HG03521 (cell line): Measurements from ENCODE around the gene ACTR2.
A peak's percentile ranks its signal among the peaks of the same experiment; 100 is the strongest.
"Not testable (repeated sequence)": the region's sequence is repeated elsewhere in the genome, so short reads cannot be mapped to it uniquely, and the experiment has no call there.

Experiments
- ATAC-seq: cut with Tn5 transposase; IDR thresholded peaks from one replicate; pipeline ENCODE4 v1.9.1; 2021; ENCODE audit warnings: mild to moderate bottlenecking, moderate library complexity; ENCODE audit not compliant: unreplicated experiment

ACTR2 gene

DNA sequence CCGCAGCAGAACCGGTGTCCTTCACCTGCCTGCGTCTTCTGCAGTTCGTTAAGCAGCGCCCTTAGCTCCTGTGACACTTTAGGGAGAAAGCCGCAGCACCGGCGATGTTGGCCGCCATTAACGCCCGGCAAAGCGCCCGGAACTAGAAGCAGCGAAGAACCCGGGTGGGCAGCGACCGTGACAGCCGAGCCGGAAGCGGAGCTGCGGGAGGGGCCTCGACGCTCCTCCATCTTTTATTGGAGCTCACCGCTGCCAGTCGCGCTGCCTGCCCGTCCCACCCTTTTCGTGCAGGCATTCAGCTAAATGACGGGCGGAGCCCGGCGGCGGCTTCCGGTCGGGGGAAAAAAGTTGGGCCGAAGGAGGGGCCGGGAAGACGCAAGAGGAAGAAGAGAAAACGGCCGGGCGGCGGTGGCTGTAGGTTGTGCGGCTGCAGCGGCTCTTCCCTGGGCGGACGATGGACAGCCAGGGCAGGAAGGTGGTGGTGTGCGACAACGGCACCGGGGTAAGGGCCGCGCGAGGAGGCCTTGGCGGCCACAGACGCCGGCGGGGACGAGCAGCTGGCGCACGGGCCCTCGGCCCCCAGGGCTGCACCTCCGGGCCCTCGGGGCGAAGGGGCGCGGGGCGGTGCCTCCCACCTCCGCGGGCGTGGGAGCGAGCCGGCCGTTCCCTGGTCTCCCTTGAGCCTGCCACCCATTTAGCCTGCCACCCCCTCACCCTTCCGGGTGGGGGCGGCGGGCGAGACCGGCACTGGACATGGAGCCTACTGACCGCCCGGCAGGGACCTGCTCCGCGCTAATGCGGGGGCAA is at the start of gene ACTR2:
TSS of gene ACTR2 (plus strand) at position 376 of the 807 bp plus-strand sequence. CDS start at position 455, 79 bp downstream.
- peak; percentile 92 for ATAC-seq

- no peak for ATAC-seq
Observed at GRCh38 chr2:65182570-65182969, 45.1 kb upstream of the ACTR2 start.

DNA sequence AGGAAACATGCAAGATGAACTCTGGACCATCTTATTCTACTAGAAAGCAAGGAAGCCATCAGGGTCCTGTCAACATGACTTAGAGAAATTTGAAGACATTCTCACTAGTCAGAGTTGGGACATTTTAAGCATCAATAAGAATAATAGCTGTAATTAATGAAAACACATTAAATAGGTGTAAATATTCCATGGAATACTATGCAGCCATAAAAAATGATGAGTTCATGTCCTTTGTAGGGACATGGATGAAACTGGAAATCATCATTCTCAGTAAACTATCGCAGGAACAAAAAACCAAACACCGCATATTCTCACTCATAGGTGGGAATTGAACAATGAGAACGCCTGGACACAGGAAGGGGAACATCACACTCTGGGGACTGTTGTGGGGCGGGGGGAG is 44.2 kb upstream of the ACTR2 start:
- ATAC-seq = not testable (repeated sequence)

DNA sequence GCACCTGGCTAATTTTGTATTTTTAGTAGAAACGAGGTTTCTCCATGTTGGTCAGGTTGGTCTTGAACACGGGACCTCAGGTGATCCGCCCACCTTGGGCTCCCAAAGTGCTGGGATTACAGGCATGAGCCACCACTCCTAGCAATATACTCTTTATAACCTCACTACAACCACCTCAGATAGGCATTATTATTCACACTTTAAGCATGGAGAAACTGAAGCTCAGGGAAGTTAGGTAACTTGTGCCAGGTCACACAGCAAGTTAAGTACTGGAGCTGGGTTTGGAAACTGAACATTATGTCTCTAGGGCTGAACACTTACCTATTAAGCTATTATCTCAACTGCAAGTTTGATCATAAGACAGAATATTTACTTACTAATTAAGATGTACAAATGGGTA is 42.6 kb upstream of the ACTR2 start:
- ATAC-seq = no peak

- no peak for ATAC-seq
Observed at GRCh38 chr2:65186093-65186868, 41.4 kb upstream of the ACTR2 start.

- ATAC-seq = no peak
Observed at GRCh38 chr2:65186872-65187851, 40.5 kb upstream of the ACTR2 start.

- ATAC-seq = no peak
Observed at GRCh38 chr2:65193446-65193845, 34.2 kb upstream of the ACTR2 start.

GRCh38 chr2:65198737-65199136 is 28.9 kb upstream of the ACTR2 start:
- no peak for ATAC-seq

GRCh38 chr2:65199166-65199565 is 28.5 kb upstream of the ACTR2 start:
- ATAC-seq = no peak

GRCh38 chr2:65199891-65200290 is 27.7 kb upstream of the ACTR2 start:
- no peak for ATAC-seq

- no peak for ATAC-seq
Observed at GRCh38 chr2:65204461-65205210, 23.0 kb upstream of the ACTR2 start.

GRCh38 chr2:65212115-65212514 is 15.5 kb upstream of the ACTR2 start:
- no peak for ATAC-seq

DNA sequence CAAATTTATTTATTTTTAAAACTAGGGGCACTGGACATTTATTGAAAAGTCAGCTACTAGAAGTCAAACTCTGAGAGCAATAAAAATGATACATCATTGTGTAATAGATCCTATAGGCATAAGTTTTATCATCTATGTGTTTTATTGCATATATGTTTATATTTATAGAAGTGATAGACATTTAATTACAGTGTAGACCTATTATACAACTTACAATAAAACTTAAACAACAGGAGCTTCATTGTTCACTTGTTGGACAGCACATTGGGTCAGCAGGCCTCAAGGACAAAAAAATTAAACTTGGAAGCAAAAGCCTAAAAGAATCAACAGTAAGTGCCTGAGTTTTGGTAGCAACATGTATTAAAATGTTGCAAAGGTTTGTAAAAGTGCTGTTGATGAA is 15.0 kb upstream of the ACTR2 start:
- no peak for ATAC-seq

DNA sequence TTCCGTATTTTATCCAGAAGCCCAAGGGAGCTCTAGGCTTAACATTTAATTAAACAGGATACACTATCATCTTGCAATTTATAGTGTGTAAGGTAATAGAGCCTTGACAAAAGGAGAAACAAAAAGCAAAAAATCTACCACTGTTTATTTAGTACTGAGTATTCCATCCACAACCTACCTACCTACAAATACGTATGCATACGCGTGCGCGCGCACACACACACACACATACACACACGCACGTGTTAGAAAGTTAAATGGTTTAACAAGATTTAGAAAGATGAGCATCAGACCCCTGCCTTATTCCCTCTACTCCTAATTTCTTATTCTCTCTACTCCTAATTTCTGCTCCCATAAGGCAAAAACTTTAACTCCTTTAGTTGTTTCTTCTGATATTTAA is 14.6 kb upstream of the ACTR2 start:
- no peak for ATAC-seq

- no peak for ATAC-seq
Observed at GRCh38 chr2:65214361-65214760, 13.3 kb upstream of the ACTR2 start.

- ATAC-seq = no peak
Observed at GRCh38 chr2:65214843-65215242, 12.8 kb upstream of the ACTR2 start.

- ATAC-seq = no peak
Observed at GRCh38 chr2:65215946-65216345, 11.7 kb upstream of the ACTR2 start.

GRCh38 chr2:65220432-65221131 is 7.0 kb upstream of the ACTR2 start:
- ATAC-seq = no peak

GRCh38 chr2:65221275-65221674 is 6.4 kb upstream of the ACTR2 start:
- not testable (repeated sequence) for ATAC-seq

GRCh38 chr2:65227020-65227455 is 593 bp upstream of the ACTR2 start:
- peak; percentile 7 for ATAC-seq
